Hepatocyte (in vitro differentiated cells): ENCODE results near the gene MYO19. TPM values are rescaled to one million over a fixed set of nuclear protein-coding genes. Genes with fewer than 3 reads are reported as not detected.

Experiments
- DNase-seq: peaks from one replicate; pipeline ENCODE4 v3.0.0-alpha.2; 2016; ENCODE audit warnings: low spot score
- H2AFZ ChIP-seq: fragments of 200-600 bp; sonication (generic); 2 replicates; pipeline ENCODE4 v1.6.0; 2016; ENCODE audit warnings: antibody characterized with exemption, mild to moderate bottlenecking
- H3K27ac ChIP-seq: fragments of 200-600 bp; sonication (generic); 2 replicates; pipeline ENCODE4 v1.5.1; 2016; ENCODE audit warnings: mild to moderate bottlenecking
- H3K27me3 ChIP-seq: fragments of 200-600 bp; sonication (generic); 2 replicates; pipeline ENCODE4 v1.6.1; 2016
- H3K36me3 ChIP-seq: fragments of 200-600 bp; sonication (generic); replicated peaks from 2 replicates; pipeline ENCODE4 v1.5.1; 2016; ENCODE audit warnings: low read depth; ENCODE audit not compliant: insufficient read depth
- H3K4me1 ChIP-seq: fragments of 200-600 bp; sonication (generic); 2 replicates; pipeline ENCODE4 v1.5.1; 2016; ENCODE audit warnings: mild to moderate bottlenecking, moderate library complexity; ENCODE audit not compliant: insufficient read depth
- H3K4me2 ChIP-seq: fragments of 200-600 bp; sonication (generic); 2 replicates; pipeline ENCODE4 v1.6.0; 2016
- H3K4me3 ChIP-seq: fragments of 200-600 bp; sonication (generic); 2 replicates; pipeline ENCODE4 v1.5.1; 2016; ENCODE audit warnings: mild to moderate bottlenecking
- H3K79me2 ChIP-seq: fragments of 200-600 bp; sonication (generic); 2 replicates; pipeline ENCODE4 v1.6.0; 2017; ENCODE audit warnings: mild to moderate bottlenecking
- H3K9me2 ChIP-seq: fragments of 200-600 bp; sonication (generic); replicated peaks from 2 replicates; pipeline ENCODE4 v1.6.0; 2017; ENCODE audit warnings: mild to moderate bottlenecking; ENCODE audit not compliant: insufficient read depth
- H3K9me3 ChIP-seq: fragments of 200-600 bp; sonication (generic); 2 replicates; pipeline ENCODE4 v1.5.1; 2016; ENCODE audit warnings: low read depth, mild to moderate bottlenecking
- H4K20me1 ChIP-seq: fragments of 200-600 bp; sonication (generic); 2 replicates; pipeline ENCODE4 v1.6.0; 2016; ENCODE audit warnings: mild to moderate bottlenecking; ENCODE audit not compliant: insufficient read depth, poor library complexity, severe bottlenecking
- CTCF ChIP-seq: fragments of 200-600 bp; sonication (generic); IDR thresholded peaks from 2 replicates; pipeline ENCODE4 v1.5.1; 2016; ENCODE audit warnings: antibody characterized with exemption, mild to moderate bottlenecking; ENCODE audit not compliant: poor library complexity
- EZH2 ChIP-seq: fragments of 200-600 bp; sonication (generic); IDR thresholded peaks from 2 replicates; pipeline ENCODE4 v1.6.1; 2016; ENCODE audit warnings: antibody characterized with exemption, mild to moderate bottlenecking, borderline replicate concordance
- EZH2phosphoT487 ChIP-seq: fragments of 200-600 bp; sonication (generic); IDR thresholded peaks from one replicate; pipeline ENCODE4 v1.6.1; 2018; ENCODE audit warnings: antibody characterized with exemption, mild to moderate bottlenecking, low read depth, moderate library complexity; ENCODE audit not compliant: unreplicated experiment, severe bottlenecking
- WGBS: methylation state at CpG from one replicate; pipeline ENCODE4 v1.1.6; 2016; ENCODE audit warnings: low lambda C conversion rate; ENCODE audit errors: missing lambda C conversion rate; 5-methylcytosine and 5-hydroxymethylcytosine counted together
- polyA plus RNA-seq: library from polyadenylated mRNA; unstranded; fragments of >200 nt; fragmentation: Nextera tagmentation; extraction: Ambion mirVana; gene quantifications from 2 replicates; pipeline ENCODE4 v1.2.1, GENCODE V29; 2016
- total RNA-seq: library from RNA; depleted of rRNA; stranded (reverse); fragments of >200 nt; gene quantifications from 2 replicates; pipeline ENCODE4 v1.2.3, GENCODE V29; 2014

Gene MYO19
- total and polyA plus RNA-seq, 2 experiments from 2014 or later: 19.7 to 29.8 TPM

- Histone ChIP-seq H3K9me2 (no peaks in the 10 kb centered on the region), H3K4me2 (no peak overlapping the region), H3K4me1 (no peaks in the 10 kb centered on the region), H2AFZ (no peak overlapping the region), H3K36me3 (no peaks in the 10 kb centered on the region), H3K4me3 (no peak overlapping the region), H3K9me3 (no peaks in the 10 kb centered on the region), H3K27me3 (peaks cover 28% of the 10 kb centered on the region), H3K79me2 (no peaks in the 10 kb centered on the region), H4K20me1 (no peaks in the 10 kb centered on the region), H3K27ac (no peak overlapping the region)
- 71% methylated on average over 4 of the region's 4 CpGs for WGBS
- TF ChIP-seq EZH2 (no peak), CTCF (no peak), EZH2phosphoT487 (no peak)
- DNase-seq: no peak
These were observed 59.2 kb downstream of the MYO19 start for GRCh38 chr17:36475346-36475970.

GRCh38 chr17:36474571-36474970 is 60.1 kb downstream of the MYO19 start:
- TF ChIP-seq EZH2: no peak
- TF ChIP-seq EZH2phosphoT487: no peak
- TF ChIP-seq CTCF: no peak
- H3K79me2 ChIP-seq: no peaks in the 10 kb centered on the region

DNA sequence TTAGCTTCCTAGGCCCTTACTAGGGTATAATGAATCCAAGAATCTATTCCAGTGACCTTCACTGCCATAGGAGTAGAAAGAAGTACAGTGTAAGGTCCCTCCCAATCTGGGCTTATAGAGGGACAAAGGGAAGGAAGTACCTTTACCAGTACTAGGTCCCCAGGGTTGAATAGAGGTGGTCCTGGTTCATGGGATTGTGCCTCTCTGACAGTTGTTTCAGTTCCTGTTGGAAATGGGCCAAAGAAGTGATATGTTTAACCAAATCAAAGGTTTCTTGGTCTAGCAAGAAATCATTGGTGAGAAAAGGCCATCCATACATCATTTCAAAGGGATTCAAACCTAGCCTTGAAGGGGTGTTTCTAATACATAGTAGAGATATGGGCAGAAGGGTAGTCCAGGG is 64.2 kb downstream of the MYO19 start:
- Histone ChIP-seq H3K4me1 (no peaks in the 10 kb centered on the region), H3K27me3 (peaks cover 39% of the 10 kb centered on the region), H4K20me1 (no peaks in the 10 kb centered on the region), H3K79me2 (no peaks in the 10 kb centered on the region), H3K9me3 (no peaks in the 10 kb centered on the region), H3K4me2 (no peak overlapping the region), H3K27ac (no peak overlapping the region), H3K4me3 (no peak overlapping the region), H2AFZ (no peak overlapping the region), H3K9me2 (no peaks in the 10 kb centered on the region), H3K36me3 (no peaks in the 10 kb centered on the region)
- TF ChIP-seq EZH2phosphoT487 (no peak), EZH2 (no peak), CTCF (no peak)
- DNase-seq: no peak

More at GRCh38 chr17:36474571-36474970, 60.1 kb downstream of the MYO19 start:
- no peaks in the 10 kb centered on the region for H3K9me3 ChIP-seq
- H3K4me3 ChIP-seq: no peak overlapping the region
- H2AFZ ChIP-seq: no peak overlapping the region
- DNase-seq: no peak
- H4K20me1 ChIP-seq: no peaks in the 10 kb centered on the region
- H3K4me2 ChIP-seq: no peak overlapping the region
- H3K36me3 ChIP-seq: no peaks in the 10 kb centered on the region
- WGBS: 73% methylated on average over 7 of the region's 7 CpGs
- H3K4me1 ChIP-seq: no peaks in the 10 kb centered on the region
- peaks cover 31% of the 10 kb centered on the region for H3K27me3 ChIP-seq
- H3K9me2 ChIP-seq: no peaks in the 10 kb centered on the region
- no peak overlapping the region for H3K27ac ChIP-seq
